H1 (cell line): ENCODE results near the gene FOXO1. TPM values are rescaled to one million over a fixed set of nuclear protein-coding genes. Genes with fewer than 3 reads are reported as not detected.

ENCODE experiments used
- ASH2L ChIP-seq: fragments of 200-600, 300-600 bp; sonication (generic); IDR thresholded peaks from one replicate; pipeline ENCODE4 v1.7.1; 2017; ENCODE audit warnings: low read length
- CBX5 ChIP-seq: fragments of 300-800, 300-1000 bp; sonication (generic); IDR thresholded peaks from 2 replicates; pipeline ENCODE4 v1.7.1; 2016; ENCODE audit warnings: antibody characterized with exemption, low read length, low read depth
- CHD1 ChIP-seq: IDR thresholded peaks from 2 replicates; pipeline ENCODE4 v1.6.1; 2012; ENCODE audit warnings: low read depth, low read length, improper control_type of control experiment
- JUN ChIP-seq: IDR thresholded peaks from 2 replicates; pipeline ENCODE4 v1.6.1; 2011; ENCODE audit warnings: low read depth, mild to moderate bottlenecking, improper control_type of control experiment, low read length
- KDM1A ChIP-seq: fragments of 200-600, 300-600 bp; sonication (generic); IDR thresholded peaks from 2 replicates; pipeline ENCODE4 v1.7.1; 2016; ENCODE audit warnings: mild to moderate bottlenecking, low read length, borderline replicate concordance
- NANOG ChIP-seq: IDR thresholded peaks from 2 replicates; pipeline ENCODE4 v1.6.1; 2011; ENCODE audit warnings: low read length, low read depth, mild to moderate bottlenecking, inconsistent platforms; ENCODE audit not compliant: insufficient read depth, poor library complexity, severe bottlenecking
- RBBP5 ChIP-seq: IDR thresholded peaks from 2 replicates; pipeline ENCODE4 v1.7.1; 2012; ENCODE audit warnings: low read depth, mild to moderate bottlenecking, inconsistent platforms, low read length, moderate library complexity, borderline replicate concordance
- SP4 ChIP-seq: IDR thresholded peaks from 2 replicates; pipeline ENCODE4 v1.6.1; 2012; ENCODE audit warnings: low read length, inconsistent platforms
- SRF ChIP-seq: IDR thresholded peaks from 2 replicates; pipeline ENCODE4 v1.6.1; 2011; ENCODE audit warnings: mild to moderate bottlenecking, low read depth, low read length, moderate library complexity
- TEAD4 ChIP-seq: IDR thresholded peaks from 2 replicates; pipeline ENCODE4 v1.6.1; 2012; ENCODE audit warnings: low read depth, low read length, inconsistent platforms, mixed read lengths
- polyA plus RNA-seq, 7 experiments: library from polyadenylated mRNA; depleted of rRNA in 3 of 7; stranded (reverse) in 5 of 7; unstranded in 2 of 7; fragments of >200 nt in 5 of 7; fragments of 200-250 nt in 2 of 7; gene quantifications; 1 replicate in 5 of 7; 2 replicates in 1 of 7; 4 replicates in 1 of 7; pipeline versions ENCODE4 v1.2.1 to v1.2.3, GENCODE V29; 2011 to 2013; ENCODE audit warnings: missing spikeins in 2 of 7, mixed read lengths in 2 of 7
- total RNA-seq: library from RNA; stranded (reverse); fragmentation: NEBNext Ultra II Directional; extraction: Animal tissue kit (Norgen Biotek cat#: 25700); gene quantifications from 2 replicates; pipeline ENCODE4 v1.2.1, GENCODE V29; 2021
- TF ChIP-seq, protein P1 (sequence below): fragments of 300-600 bp; sonication (generic); IDR thresholded peaks from 2 replicates; pipeline ENCODE4 v1.7.1; 2012; ENCODE audit warnings: low read length, moderate library complexity, mild to moderate bottlenecking, inconsistent platforms; ENCODE audit not compliant: insufficient replicate concordance
- TF ChIP-seq, protein P2 (sequence below): IDR thresholded peaks from 2 replicates; pipeline ENCODE4 v1.6.1; 2011; ENCODE audit warnings: low read length, improper control_type of control experiment

The FOXO1 gene
- total and polyA plus RNA-seq, 2 of the 8 experiments (the other 6 are each of a cell fraction or from before 2014, with no cell fraction given) = 35.3 to 56.9 TPM

DNA sequence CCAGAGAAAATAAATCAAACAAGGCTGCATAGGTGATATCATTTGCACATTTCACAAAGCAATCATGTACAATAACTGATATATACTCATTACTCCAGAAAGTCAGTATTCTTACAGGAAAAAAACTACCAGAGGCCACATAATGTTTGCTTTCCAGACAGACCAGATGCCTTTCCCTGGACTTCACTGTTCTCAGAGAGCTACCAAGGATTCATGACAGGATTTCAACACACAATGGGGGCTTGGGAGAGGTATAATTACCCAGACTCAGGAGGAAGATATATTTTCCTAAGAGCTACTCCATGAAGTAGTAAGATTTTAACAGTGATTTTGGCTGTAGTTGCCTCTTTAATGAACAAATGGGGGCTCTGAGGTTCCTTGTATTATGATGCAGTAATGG lies 110.0 kb downstream of the FOXO1 start (continued):
- TF ChIP-seq, protein P1, sequence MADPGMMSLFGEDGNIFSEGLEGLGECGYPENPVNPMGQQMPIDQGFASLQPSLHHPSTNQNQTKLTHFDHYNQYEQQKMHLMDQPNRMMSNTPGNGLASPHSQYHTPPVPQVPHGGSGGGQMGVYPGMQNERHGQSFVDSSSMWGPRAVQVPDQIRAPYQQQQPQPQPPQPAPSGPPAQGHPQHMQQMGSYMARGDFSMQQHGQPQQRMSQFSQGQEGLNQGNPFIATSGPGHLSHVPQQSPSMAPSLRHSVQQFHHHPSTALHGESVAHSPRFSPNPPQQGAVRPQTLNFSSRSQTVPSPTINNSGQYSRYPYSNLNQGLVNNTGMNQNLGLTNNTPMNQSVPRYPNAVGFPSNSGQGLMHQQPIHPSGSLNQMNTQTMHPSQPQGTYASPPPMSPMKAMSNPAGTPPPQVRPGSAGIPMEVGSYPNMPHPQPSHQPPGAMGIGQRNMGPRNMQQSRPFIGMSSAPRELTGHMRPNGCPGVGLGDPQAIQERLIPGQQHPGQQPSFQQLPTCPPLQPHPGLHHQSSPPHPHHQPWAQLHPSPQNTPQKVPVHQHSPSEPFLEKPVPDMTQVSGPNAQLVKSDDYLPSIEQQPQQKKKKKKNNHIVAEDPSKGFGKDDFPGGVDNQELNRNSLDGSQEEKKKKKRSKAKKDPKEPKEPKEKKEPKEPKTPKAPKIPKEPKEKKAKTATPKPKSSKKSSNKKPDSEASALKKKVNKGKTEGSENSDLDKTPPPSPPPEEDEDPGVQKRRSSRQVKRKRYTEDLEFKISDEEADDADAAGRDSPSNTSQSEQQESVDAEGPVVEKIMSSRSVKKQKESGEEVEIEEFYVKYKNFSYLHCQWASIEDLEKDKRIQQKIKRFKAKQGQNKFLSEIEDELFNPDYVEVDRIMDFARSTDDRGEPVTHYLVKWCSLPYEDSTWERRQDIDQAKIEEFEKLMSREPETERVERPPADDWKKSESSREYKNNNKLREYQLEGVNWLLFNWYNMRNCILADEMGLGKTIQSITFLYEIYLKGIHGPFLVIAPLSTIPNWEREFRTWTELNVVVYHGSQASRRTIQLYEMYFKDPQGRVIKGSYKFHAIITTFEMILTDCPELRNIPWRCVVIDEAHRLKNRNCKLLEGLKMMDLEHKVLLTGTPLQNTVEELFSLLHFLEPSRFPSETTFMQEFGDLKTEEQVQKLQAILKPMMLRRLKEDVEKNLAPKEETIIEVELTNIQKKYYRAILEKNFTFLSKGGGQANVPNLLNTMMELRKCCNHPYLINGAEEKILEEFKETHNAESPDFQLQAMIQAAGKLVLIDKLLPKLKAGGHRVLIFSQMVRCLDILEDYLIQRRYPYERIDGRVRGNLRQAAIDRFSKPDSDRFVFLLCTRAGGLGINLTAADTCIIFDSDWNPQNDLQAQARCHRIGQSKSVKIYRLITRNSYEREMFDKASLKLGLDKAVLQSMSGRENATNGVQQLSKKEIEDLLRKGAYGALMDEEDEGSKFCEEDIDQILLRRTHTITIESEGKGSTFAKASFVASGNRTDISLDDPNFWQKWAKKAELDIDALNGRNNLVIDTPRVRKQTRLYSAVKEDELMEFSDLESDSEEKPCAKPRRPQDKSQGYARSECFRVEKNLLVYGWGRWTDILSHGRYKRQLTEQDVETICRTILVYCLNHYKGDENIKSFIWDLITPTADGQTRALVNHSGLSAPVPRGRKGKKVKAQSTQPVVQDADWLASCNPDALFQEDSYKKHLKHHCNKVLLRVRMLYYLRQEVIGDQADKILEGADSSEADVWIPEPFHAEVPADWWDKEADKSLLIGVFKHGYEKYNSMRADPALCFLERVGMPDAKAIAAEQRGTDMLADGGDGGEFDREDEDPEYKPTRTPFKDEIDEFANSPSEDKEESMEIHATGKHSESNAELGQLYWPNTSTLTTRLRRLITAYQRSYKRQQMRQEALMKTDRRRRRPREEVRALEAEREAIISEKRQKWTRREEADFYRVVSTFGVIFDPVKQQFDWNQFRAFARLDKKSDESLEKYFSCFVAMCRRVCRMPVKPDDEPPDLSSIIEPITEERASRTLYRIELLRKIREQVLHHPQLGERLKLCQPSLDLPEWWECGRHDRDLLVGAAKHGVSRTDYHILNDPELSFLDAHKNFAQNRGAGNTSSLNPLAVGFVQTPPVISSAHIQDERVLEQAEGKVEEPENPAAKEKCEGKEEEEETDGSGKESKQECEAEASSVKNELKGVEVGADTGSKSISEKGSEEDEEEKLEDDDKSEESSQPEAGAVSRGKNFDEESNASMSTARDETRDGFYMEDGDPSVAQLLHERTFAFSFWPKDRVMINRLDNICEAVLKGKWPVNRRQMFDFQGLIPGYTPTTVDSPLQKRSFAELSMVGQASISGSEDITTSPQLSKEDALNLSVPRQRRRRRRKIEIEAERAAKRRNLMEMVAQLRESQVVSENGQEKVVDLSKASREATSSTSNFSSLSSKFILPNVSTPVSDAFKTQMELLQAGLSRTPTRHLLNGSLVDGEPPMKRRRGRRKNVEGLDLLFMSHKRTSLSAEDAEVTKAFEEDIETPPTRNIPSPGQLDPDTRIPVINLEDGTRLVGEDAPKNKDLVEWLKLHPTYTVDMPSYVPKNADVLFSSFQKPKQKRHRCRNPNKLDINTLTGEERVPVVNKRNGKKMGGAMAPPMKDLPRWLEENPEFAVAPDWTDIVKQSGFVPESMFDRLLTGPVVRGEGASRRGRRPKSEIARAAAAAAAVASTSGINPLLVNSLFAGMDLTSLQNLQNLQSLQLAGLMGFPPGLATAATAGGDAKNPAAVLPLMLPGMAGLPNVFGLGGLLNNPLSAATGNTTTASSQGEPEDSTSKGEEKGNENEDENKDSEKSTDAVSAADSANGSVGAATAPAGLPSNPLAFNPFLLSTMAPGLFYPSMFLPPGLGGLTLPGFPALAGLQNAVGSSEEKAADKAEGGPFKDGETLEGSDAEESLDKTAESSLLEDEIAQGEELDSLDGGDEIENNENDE = no peak
- no peak for TF ChIP-seq TEAD4
- no peak for TF ChIP-seq NANOG
- TF ChIP-seq CHD1 = no peak
- TF ChIP-seq JUN = no peak
- TF ChIP-seq ASH2L = no peak
- TF ChIP-seq SP4 = no peak
- TF ChIP-seq SRF = no peak
- TF ChIP-seq CBX5 = no peak
- TF ChIP-seq, protein P2, sequence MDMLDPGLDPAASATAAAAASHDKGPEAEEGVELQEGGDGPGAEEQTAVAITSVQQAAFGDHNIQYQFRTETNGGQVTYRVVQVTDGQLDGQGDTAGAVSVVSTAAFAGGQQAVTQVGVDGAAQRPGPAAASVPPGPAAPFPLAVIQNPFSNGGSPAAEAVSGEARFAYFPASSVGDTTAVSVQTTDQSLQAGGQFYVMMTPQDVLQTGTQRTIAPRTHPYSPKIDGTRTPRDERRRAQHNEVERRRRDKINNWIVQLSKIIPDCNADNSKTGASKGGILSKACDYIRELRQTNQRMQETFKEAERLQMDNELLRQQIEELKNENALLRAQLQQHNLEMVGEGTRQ = no peak
- no peak for TF ChIP-seq KDM1A
- TF ChIP-seq RBBP5 = no peak
